Keratinocyte (primary cell): Measurements from ENCODE around the gene USP47. TPM values are rescaled to one million over a fixed set of nuclear protein-coding genes. Genes with fewer than 3 reads are reported as not detected.

Source experiments
- DNase-seq: peaks from one replicate; pipeline ENCODE4 v3.0.0-alpha.2; 2011; ENCODE audit warnings: low read depth, missing footprints, low spot score
- FAIRE-seq: peaks from 2 replicates; lab custom pipeline; 2011; peaks lifted over from hg19 to GRCh38; lab: Jason Lieb, UNC
- H2AFZ ChIP-seq: 2 replicates; pipeline ENCODE4 v1.6.0; 2012; ENCODE audit warnings: low read length, control low read depth, inconsistent platforms; ENCODE audit not compliant: control insufficient read depth
- H3K27ac ChIP-seq: 2 replicates; pipeline ENCODE4 v1.5.1; 2011; ENCODE audit warnings: low read length; ENCODE audit not compliant: control insufficient read depth, insufficient read depth
- H3K27me3 ChIP-seq: 3 replicates; pipeline ENCODE4 v1.6.0; 2011; ENCODE audit warnings: low read length; ENCODE audit not compliant: control insufficient read depth, insufficient read depth; ENCODE audit errors: extremely low read depth
- H3K36me3 ChIP-seq, 2 experiments: 2 replicates in 1 of 2; 3 replicates in 1 of 2; pipeline ENCODE4 v1.5.1; 2011; ENCODE audit warnings: low read length in 2 of 2, mild to moderate bottlenecking in 1 of 2; ENCODE audit not compliant: control insufficient read depth in 2 of 2, insufficient read depth in 2 of 2; ENCODE audit errors: extremely low read depth in 1 of 2
- H3K4me1 ChIP-seq: 3 replicates; pipeline ENCODE4 v1.5.1; 2011; ENCODE audit warnings: low read length; ENCODE audit not compliant: control insufficient read depth, insufficient read depth; ENCODE audit errors: extremely low read depth
- H3K4me2 ChIP-seq: 3 replicates; pipeline ENCODE4 v1.6.0; 2011; ENCODE audit warnings: low read depth, low read length; ENCODE audit not compliant: control insufficient read depth, insufficient read depth; ENCODE audit errors: extremely low read depth
- H3K4me3 ChIP-seq, 3 experiments: fragments of 200-600 bp in 1 of 3; sonication (generic) in 1 of 3; 2 replicates in 2 of 3; 3 replicates in 1 of 3; pipeline ENCODE4 v1.5.1; 2011 to 2016; ENCODE audit warnings: low read length in 3 of 3, mild to moderate bottlenecking in 3 of 3, control low read depth in 2 of 3, inconsistent platforms in 1 of 3, low read depth in 1 of 3, mixed read lengths in 1 of 3, mixed run types in 1 of 3, moderate library complexity in 1 of 3; ENCODE audit not compliant: control insufficient read depth in 2 of 3, insufficient read depth in 2 of 3; ENCODE audit errors: extremely low read depth in 1 of 3
- H3K79me2 ChIP-seq: 2 replicates; pipeline ENCODE4 v1.6.0; 2012; ENCODE audit warnings: low read length; ENCODE audit not compliant: control insufficient read depth, insufficient read depth
- H3K9ac ChIP-seq: 3 replicates; pipeline ENCODE4 v1.6.0; 2011; ENCODE audit warnings: low read length; ENCODE audit not compliant: control insufficient read depth, insufficient read depth; ENCODE audit errors: extremely low read depth
- H3K9me1 ChIP-seq: 3 replicates; pipeline ENCODE4 v1.6.0; 2011; ENCODE audit warnings: low read length; ENCODE audit not compliant: control insufficient read depth, insufficient read depth; ENCODE audit errors: extremely low read depth
- H3K9me3 ChIP-seq: 2 replicates; pipeline ENCODE4 v1.5.1; 2012; ENCODE audit warnings: low read depth, low read length; ENCODE audit not compliant: control insufficient read depth
- H4K20me1 ChIP-seq: 3 replicates; pipeline ENCODE4 v1.6.0; 2011; ENCODE audit warnings: low read length; ENCODE audit not compliant: control insufficient read depth, insufficient read depth; ENCODE audit errors: extremely low read depth
- CTCF ChIP-seq, 3 experiments: IDR thresholded peaks in 1 of 3; conservative IDR thresholded peaks in 1 of 3; optimal IDR thresholded peaks in 1 of 3; 2 replicates in 2 of 3; 3 replicates in 1 of 3; pipeline versions ENCODE3 to v1.5.1; 2011; ENCODE audit warnings: low read length in 3 of 3, mild to moderate bottlenecking in 3 of 3, moderate library complexity in 2 of 3, control low read depth in 1 of 3, inconsistent platforms in 1 of 3; ENCODE audit not compliant: insufficient read depth in 2 of 3; ENCODE audit errors: extremely low read depth in 1 of 3
- EZH2 ChIP-seq: IDR thresholded peaks from one replicate; pipeline ENCODE4 v1.6.1; 2012; ENCODE audit warnings: inconsistent platforms, mild to moderate bottlenecking, low read length, moderate library complexity
- dilution Hi-C: fragments of 300-500 bp; cut with MboI; formaldehyde crosslinking; loops from one replicate; pipeline ENCODE4 v1.7.0; 2020; ENCODE audit warnings: low sequenced_read_pairs; ENCODE audit not compliant: extremely low pct_ligation_motif_present
- polyA plus RNA-seq, 5 experiments: library from polyadenylated mRNA; depleted of rRNA in 3 of 5; stranded (reverse) in 3 of 5; stranded (forward) in 1 of 5; unstranded in 1 of 5; fragments of >200 nt; gene quantifications; 1 replicate in 1 of 5; 2 replicates in 3 of 5; 3 replicates in 1 of 5; pipeline versions ENCODE4 v1.2.1 to v1.2.3, GENCODE V29; 2011 to 2012; ENCODE audit warnings: missing spikeins in 2 of 5, low read depth in 1 of 5, low replicate concordance in 1 of 5

The USP47 gene
- polyA plus RNA-seq, 1 donor (not counting 4 experiments of a cell fraction or from before 2014, with no cell fraction given): 22.4 TPM

GRCh38 chr11:11806074-11806473 lies 35.7 kb upstream of the USP47 start:
- TF ChIP-seq EZH2: no peak
- no peak for TF ChIP-seq CTCF (optimal IDR thresholded peaks at IDR 0.05 in 1 of 3, IDR thresholded peaks at IDR 0.05 in 1 of 3, conservative IDR thresholded peaks at IDR 0.05 in 1 of 3; ENCODE audit: extremely low read depth in 1 of 3, insufficient read depth in 2 of 3, low read length in 3 of 3)
- FAIRE-seq: no peak
- Histone ChIP-seq H3K9me3 (no peaks in the 10 kb centered on the region), H3K36me3 (no peaks in the 10 kb centered on the region), H3K4me2 (no peak overlapping the region), H3K79me2 (no peaks in the 10 kb centered on the region), H3K27ac (no peak overlapping the region), H3K27me3 (peaks cover 5% of the 10 kb centered on the region), H4K20me1 (no peaks in the 10 kb centered on the region), H3K9ac (no peak overlapping the region), H2AFZ (no peak overlapping the region), H3K4me1 (no peaks in the 10 kb centered on the region), H3K4me3 (no peak overlapping the region), H3K9me1 (no peaks in the 10 kb centered on the region)
- DNase-seq: no peak
- dilution Hi-C loops: no loop called here

- TF ChIP-seq CTCF (optimal IDR thresholded peaks at IDR 0.05 in 1 of 3, IDR thresholded peaks at IDR 0.05 in 1 of 3, conservative IDR thresholded peaks at IDR 0.05 in 1 of 3; ENCODE audit: extremely low read depth in 1 of 3, insufficient read depth in 2 of 3, low read length in 3 of 3) (no peak), EZH2 (no peak)
- FAIRE-seq: no peak
- H3K4me2 ChIP-seq: no peak overlapping the region
- H3K4me3 ChIP-seq: no peak overlapping the region
- H4K20me1 ChIP-seq: no peaks in the 10 kb centered on the region
- dilution Hi-C loops: no loop called here
- H3K9ac ChIP-seq: no peak overlapping the region
- H3K9me3 ChIP-seq: no peaks in the 10 kb centered on the region
- no peaks in the 10 kb centered on the region for H3K4me1 ChIP-seq
- H3K27me3 ChIP-seq: peaks cover 3% of the 10 kb centered on the region
- DNase-seq: no peak
- H3K79me2 ChIP-seq: no peaks in the 10 kb centered on the region
- H2AFZ ChIP-seq: no peak overlapping the region
- H3K36me3 ChIP-seq: no peaks in the 10 kb centered on the region
- no peaks in the 10 kb centered on the region for H3K9me1 ChIP-seq
- no peak overlapping the region for H3K27ac ChIP-seq
Observed at GRCh38 chr11:11806586-11806985, 35.2 kb upstream of the USP47 start.
